Stimulated activated CD4-positive, alpha-beta T cell treated with anti-CD3 and anti-CD28 coated beads, TNF-alpha, amount 100 ng/mL, for 1 hour (primary cell): ENCODE measurements around the gene SEPTIN11.
A peak's percentile ranks its signal among the peaks of the same experiment; 100 is the strongest.

ENCODE experiments used
- DNase-seq, 3 donors: peaks; one replicate each; pipeline ENCODE4 v3.0.0-alpha.2; 2020; ENCODE audit warnings: low read depth in 3 of 3, low spot score in 1 of 3

Gene SEPTIN11

GRCh38 chr4:76977736-76978350 is 28.3 kb downstream of the SEPTIN11 start:
- DNase-seq = no peak

GRCh38 chr4:76979236-76979635 is 29.7 kb downstream of the SEPTIN11 start:
- no peak for DNase-seq

GRCh38 chr4:76980261-76980660 is 30.7 kb downstream of the SEPTIN11 start:
- no peak for DNase-seq

GRCh38 chr4:76981644-76982043 is 32.1 kb downstream of the SEPTIN11 start:
- no peak for DNase-seq

DNA sequence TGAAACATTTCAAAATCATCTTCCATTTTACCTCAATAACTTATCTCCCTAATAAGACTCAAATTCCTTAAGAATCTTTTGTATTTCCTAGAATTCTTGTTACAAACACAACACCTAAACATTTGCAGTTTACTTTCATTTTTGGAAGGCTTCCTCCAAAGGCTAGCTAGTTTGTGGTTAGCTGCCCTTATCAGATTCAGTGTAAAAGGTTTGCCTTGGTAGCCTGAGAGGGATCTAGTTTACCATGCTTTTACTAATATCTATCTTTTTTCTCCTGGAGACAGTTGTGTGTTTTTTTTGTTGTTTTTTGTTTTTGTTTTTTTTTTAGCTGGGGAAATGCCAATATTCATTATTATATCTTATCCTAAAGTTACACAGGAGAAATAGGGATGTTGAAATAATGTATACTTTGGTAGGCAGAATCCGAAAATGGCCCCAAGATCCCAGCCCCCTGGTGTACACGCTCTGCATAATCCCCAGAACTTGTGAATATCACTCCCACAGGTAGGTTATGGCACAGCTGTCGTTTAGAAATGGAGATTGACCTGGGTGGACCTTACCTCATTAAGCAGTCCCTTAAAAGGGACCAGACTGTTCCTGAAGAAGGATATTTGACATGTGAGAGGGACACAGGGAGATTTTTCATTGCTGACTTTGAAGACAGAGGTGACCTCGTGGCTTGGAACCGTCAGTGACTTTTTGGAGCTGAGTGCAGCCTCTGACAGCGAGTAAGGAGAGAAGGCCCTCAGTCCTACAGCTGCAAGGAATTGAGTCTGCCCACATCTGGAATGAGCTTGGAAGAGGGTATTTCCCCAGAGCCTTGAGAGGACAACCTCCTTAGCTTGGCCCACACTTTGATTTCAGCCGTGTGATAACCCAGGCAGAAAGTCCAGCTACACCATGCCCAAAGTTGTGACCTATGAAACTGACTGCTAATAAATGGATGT is 33.4 kb downstream of the SEPTIN11 start:
- DNase-seq = no peak

DNA sequence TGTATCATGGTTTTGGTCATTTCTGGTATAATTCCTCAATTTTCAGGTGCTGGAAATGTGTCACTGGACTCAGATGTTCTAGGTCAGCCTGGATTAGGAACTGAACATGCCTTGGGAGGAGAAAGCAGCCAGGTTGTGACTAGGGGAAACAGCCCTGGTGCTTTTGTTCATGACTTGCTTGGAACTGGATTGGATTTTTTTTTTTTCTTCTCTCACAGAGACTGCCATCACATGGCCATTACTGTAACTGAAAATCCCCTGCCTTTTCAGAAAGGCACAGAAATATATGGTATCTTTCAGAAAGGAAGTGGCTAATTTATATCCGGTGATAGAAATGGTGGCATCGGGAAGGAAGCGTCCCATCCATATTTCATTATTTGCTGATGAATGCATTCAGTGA is 34.6 kb downstream of the SEPTIN11 start:
- no peak for DNase-seq

DNA sequence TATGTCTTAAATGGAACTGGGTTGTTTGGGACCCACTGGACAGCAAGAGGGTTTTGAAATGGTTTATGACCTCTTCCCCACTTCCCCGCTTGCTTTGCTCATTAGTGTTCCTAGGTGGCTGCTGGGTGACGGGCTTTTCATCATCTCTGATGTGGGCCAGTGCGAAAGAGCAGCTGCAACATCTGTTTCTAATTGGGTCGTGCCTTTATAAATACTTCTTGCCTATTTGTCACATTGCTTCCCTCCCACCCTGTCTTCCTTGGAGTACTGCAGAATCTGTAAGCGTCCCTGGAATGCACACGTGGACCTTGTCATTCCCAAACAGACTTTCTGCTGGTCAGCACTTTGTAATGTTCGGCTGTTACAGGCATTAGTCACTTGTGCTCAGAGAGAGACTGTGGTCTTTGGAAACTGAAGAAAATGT is 35.2 kb downstream of the SEPTIN11 start:
- no peak for DNase-seq

DNA sequence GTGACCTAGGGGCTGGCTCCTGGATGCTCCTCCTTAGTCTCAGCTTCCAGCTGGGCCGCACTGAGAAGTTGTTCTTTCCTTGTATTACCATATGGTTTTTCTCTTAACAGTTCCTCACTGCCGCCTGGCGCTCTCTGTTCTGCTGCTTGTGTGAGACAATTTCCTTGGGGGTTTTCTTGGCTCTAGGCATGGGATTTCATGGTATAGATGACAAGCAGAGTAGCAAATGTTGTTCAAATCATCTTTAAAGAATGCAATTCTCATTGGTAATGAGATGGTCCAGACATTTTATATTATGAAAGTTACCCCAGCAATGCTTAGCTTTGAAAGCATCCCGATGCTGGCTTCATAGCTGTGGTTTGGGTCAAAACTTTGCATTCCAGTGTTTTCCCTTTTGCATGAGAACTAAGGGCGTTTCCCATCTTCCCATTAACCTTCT is 37.6 kb downstream of the SEPTIN11 start:
- DNase-seq = no peak

DNA sequence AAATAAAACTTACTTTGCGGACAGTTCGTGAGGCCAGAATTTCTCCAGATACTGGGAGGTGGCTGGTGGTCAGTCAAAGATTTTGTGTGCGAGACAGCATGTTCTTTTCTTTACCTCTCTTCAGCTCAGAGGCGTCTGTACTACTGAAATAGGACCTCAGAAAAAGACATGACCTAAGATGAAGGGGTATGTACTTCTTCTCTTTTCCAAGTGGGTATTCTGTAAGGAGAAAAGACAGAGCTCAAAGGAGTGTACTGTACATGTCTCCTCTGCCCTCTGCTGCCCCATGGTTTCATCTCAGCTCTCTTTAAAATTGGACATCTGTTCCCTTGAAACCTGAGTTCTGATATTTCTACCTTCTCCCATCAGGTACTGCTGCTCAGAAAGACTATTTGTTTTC is 38.1 kb downstream of the SEPTIN11 start:
- no peak for DNase-seq

GRCh38 chr4:76989391-76990061 is 40.0 kb downstream of the SEPTIN11 start:
- DNase-seq = peak in 1 of 3 donors; percentile 18

- DNase-seq = no peak
Measured at GRCh38 chr4:76990288-76991080, 40.9 kb downstream of the SEPTIN11 start.

DNA sequence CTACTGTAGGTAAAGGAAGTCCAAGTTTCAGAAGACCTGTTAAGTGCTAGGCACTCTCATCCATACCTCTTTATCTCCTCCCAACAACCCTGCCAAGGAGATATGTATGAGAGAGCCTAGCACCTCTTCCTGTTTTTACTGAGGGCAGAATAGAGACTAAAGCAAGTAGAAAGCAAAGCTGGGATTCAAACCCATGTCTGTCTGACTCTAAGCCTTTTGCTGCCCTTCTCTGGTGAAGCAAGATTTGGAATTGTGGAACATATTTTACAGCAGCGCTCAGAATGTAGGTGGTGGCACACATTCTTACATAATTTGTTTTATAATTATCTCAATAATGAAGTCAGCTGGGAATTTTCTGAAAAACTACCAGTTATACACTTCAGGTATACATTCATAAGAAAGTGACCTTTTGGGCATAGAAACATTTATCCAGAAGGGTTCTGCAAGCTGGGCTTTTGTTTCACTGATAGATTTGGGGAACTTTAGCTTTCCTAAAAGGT is 41.7 kb downstream of the SEPTIN11 start:
- no peak for DNase-seq

- peak in 2 of 3 donors; percentile 25 to 31 for DNase-seq
Measured at GRCh38 chr4:76993787-76994641, 44.5 kb downstream of the SEPTIN11 start.

DNA sequence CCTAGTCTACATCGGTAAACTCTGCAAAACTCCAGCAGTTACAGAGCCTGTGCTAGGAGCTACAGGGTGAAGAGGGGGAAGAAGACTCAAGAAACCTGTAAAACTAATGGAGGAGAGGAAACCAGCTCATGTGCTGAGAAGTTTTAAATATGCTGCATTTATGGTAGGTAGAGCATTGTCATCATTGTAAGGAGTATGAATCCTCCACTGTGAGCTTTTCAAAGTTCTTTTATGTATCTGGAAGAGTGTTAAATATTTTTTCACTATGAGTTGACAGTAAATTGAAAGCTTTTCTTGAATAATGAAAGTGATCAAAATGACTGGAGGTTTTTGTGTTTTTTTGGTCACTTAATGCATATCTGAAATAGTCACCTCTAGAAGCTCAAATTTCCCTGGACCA is 46.2 kb downstream of the SEPTIN11 start:
- DNase-seq = no peak

DNA sequence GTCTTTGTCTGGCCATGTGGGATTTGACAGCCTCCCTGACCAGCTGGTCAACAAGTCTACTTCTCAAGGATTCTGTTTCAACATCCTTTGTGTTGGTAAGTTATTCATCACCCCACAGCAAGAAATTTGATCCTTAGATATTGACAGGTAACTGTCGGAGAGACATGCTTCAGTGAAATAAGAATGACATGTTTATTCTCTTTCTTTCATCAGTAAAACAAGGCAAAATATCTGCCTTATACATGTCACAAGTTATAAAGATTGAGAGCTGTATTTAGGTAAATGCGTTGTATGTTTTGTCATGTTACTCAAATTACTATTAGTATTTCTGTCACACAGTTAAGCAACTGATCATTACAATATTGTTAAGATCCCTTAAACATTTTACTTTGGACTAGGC is 46.9 kb downstream of the SEPTIN11 start:
- DNase-seq = no peak

DNA sequence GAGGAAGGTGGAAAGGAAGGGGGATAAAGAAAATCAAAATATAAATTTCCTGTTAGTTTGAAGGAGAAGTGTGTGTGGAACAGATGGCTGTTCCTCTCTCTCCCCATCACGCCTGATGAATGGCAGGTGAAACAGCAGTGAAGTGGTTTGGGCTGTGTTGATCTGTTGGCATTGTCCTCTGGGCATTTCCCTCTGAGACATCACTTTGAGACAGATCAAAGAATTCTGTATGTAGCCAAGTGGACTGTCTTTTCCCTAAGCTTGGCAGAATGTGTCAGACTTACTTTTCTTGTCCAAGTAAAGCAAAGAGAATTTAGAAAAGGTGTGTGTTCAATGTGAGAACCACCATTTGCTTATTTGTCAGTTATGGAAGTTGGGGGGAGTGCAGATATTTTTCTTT is 47.5 kb downstream of the SEPTIN11 start:
- no peak for DNase-seq

DNA sequence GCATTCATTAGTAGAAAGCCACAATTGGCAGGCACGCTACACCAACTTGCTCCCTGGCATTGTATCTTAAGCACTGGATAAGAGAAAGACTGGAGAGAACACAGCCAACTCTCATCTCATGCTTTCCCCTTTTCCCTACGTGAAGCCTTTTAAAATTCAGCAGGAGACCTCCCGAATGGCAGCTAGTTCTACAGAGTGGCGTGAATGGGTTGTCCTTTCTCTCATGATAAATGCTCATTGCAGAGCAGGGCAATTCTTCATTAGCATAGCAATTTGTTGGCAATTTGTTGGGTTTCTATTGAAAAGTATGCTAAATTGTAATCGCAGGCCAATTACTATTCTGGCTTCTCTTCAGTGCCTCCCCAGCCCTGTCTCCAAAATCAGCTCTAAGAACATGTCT is 48.0 kb downstream of the SEPTIN11 start:
- no peak for DNase-seq

GRCh38 chr4:76998251-76998901 is 48.8 kb downstream of the SEPTIN11 start:
- no peak for DNase-seq
